ENCODE measurements around the gene SLC22A6. TPM values are rescaled to one million over a fixed set of nuclear protein-coding genes. Genes with fewer than 3 reads are reported as not detected.

SLC22A6 gene
- total RNA-seq, 3 donors from 2014 or later, result not detected

- no peak for TF ChIP-seq POLR2A (IDR thresholded peaks at IDR 0.05)
- no peak for TF ChIP-seq CTCF (IDR thresholded peaks at IDR 0.05)
- no peak for TF ChIP-seq POLR2AphosphoS5 (IDR thresholded peaks at IDR 0.05)
- no peak overlapping the region for H3K27ac ChIP-seq
- intact Hi-C loops (cut with DNase I; ENCODE audit: low total_unique reads), result no loop called here
- H3K27me3 ChIP-seq, result no peaks in the 10 kb centered on the region
- H3K4me3 ChIP-seq, result no peak overlapping the region
- no peaks in the 10 kb centered on the region for H3K4me1 ChIP-seq
- no peaks in the 10 kb centered on the region for H3K36me3 ChIP-seq
- no peaks in the 10 kb centered on the region for H3K9me3 ChIP-seq
- no peak for DNase-seq (ENCODE audit: low spot score in 2 of 2)
Measured at GRCh38 chr11:63001456-63001855, 16.7 kb upstream of the SLC22A6 start.

GRCh38 chr11:62999649-63000048 lies 14.9 kb upstream of the SLC22A6 start:
- Histone ChIP-seq H3K27me3 (no peaks in the 10 kb centered on the region), H3K4me1 (no peaks in the 10 kb centered on the region), H3K4me3 (no peak overlapping the region), H3K27ac (no peak overlapping the region), H3K36me3 (no peaks in the 10 kb centered on the region), H3K9me3 (no peaks in the 10 kb centered on the region)
- DNase-seq (ENCODE audit: low spot score in 2 of 2), result no peak
- no peak for TF ChIP-seq POLR2AphosphoS5 (IDR thresholded peaks at IDR 0.05)
- TF ChIP-seq CTCF (IDR thresholded peaks at IDR 0.05), result no peak
- no peak for TF ChIP-seq POLR2A (IDR thresholded peaks at IDR 0.05)
- intact Hi-C loops (cut with DNase I; ENCODE audit: low total_unique reads), result no loop called here

GRCh38 chr11:62999156-62999555 lies 14.4 kb upstream of the SLC22A6 start:
- no peaks in the 10 kb centered on the region for H3K9me3 ChIP-seq
- intact Hi-C loops (cut with DNase I; ENCODE audit: low total_unique reads), result no loop called here
- TF ChIP-seq POLR2AphosphoS5 (IDR thresholded peaks at IDR 0.05), result no peak
- no peak for TF ChIP-seq CTCF (IDR thresholded peaks at IDR 0.05)
- no peak for TF ChIP-seq POLR2A (IDR thresholded peaks at IDR 0.05)
- no peaks in the 10 kb centered on the region for H3K4me1 ChIP-seq
- H3K4me3 ChIP-seq, result no peak overlapping the region
- H3K36me3 ChIP-seq, result no peaks in the 10 kb centered on the region
- no peak for DNase-seq (ENCODE audit: low spot score in 2 of 2)
- no peaks in the 10 kb centered on the region for H3K27me3 ChIP-seq
- H3K27ac ChIP-seq, result no peak overlapping the region

- H3K27ac ChIP-seq, result no peak overlapping the region
- intact Hi-C loops (cut with DNase I; ENCODE audit: low total_unique reads), result no loop called here
- DNase-seq (ENCODE audit: low spot score in 2 of 2), result no peak
- no peaks in the 10 kb centered on the region for H3K4me1 ChIP-seq
- H3K27me3 ChIP-seq, result no peaks in the 10 kb centered on the region
- no peaks in the 10 kb centered on the region for H3K36me3 ChIP-seq
- no peaks in the 10 kb centered on the region for H3K9me3 ChIP-seq
- H3K4me3 ChIP-seq, result no peak overlapping the region
- TF ChIP-seq POLR2A (IDR thresholded peaks at IDR 0.05), result no peak
- no peak for TF ChIP-seq POLR2AphosphoS5 (IDR thresholded peaks at IDR 0.05)
- TF ChIP-seq CTCF (IDR thresholded peaks at IDR 0.05), result no peak
Measured at GRCh38 chr11:62996271-62996670, 11.5 kb upstream of the SLC22A6 start.

- intact Hi-C loops (cut with DNase I; ENCODE audit: low total_unique reads), result no loop called here
- Histone ChIP-seq H3K4me3 (no peak overlapping the region), H3K36me3 (no peaks in the 10 kb centered on the region), H3K27ac (no peak overlapping the region), H3K9me3 (no peaks in the 10 kb centered on the region), H3K27me3 (no peaks in the 10 kb centered on the region), H3K4me1 (no peaks in the 10 kb centered on the region)
- no peak for TF ChIP-seq POLR2AphosphoS5 (IDR thresholded peaks at IDR 0.05)
- TF ChIP-seq POLR2A (IDR thresholded peaks at IDR 0.05), result no peak
- TF ChIP-seq CTCF (IDR thresholded peaks at IDR 0.05), result no peak
- no peak for DNase-seq (ENCODE audit: low spot score in 2 of 2)
Measured at GRCh38 chr11:62994775-62995174, 10.0 kb upstream of the SLC22A6 start.

Measured in breast epithelium (tissue), 4 donors.